GM21360 (cell line): ENCODE data around the gene ATP8B4.
A peak's percentile ranks its signal among the peaks of the same experiment; 100 is the strongest.
"Not testable (repeated sequence)": the region's sequence is repeated elsewhere in the genome, so short reads cannot be mapped to it uniquely, and the experiment has no call there.

Experiments used
- ATAC-seq: cut with Tn5 transposase; IDR thresholded peaks from one replicate; pipeline ENCODE4 v1.9.1; 2021; ENCODE audit warnings: mild to moderate bottlenecking, moderate library complexity; ENCODE audit not compliant: unreplicated experiment

ATP8B4 gene

GRCh38 chr15:50141856-50142255 is 22.8 kb upstream of the ATP8B4 start:
- no peak for ATAC-seq

- ATAC-seq, result no peak
These were observed 21.9 kb upstream of the ATP8B4 start for GRCh38 chr15:50140983-50141382.

GRCh38 chr15:50140098-50140497 is 21.1 kb upstream of the ATP8B4 start:
- ATAC-seq, result no peak

- ATAC-seq, result no peak
These were observed 19.4 kb upstream of the ATP8B4 start for GRCh38 chr15:50138391-50138790.

GRCh38 chr15:50137893-50138292 is 18.9 kb upstream of the ATP8B4 start:
- ATAC-seq, result no peak

GRCh38 chr15:50137330-50137761 is 18.3 kb upstream of the ATP8B4 start:
- ATAC-seq, result no peak

GRCh38 chr15:50135031-50135551 is 16.1 kb upstream of the ATP8B4 start:
- ATAC-seq, result no peak

GRCh38 chr15:50134524-50135024 is 15.5 kb upstream of the ATP8B4 start:
- peak; percentile 70 for ATAC-seq

- not testable (repeated sequence) for ATAC-seq
These were observed 13.4 kb upstream of the ATP8B4 start for GRCh38 chr15:50132251-50132984.

GRCh38 chr15:50131617-50132016 is 12.6 kb upstream of the ATP8B4 start:
- no peak for ATAC-seq

- ATAC-seq, result no peak
These were observed 9.2 kb upstream of the ATP8B4 start for GRCh38 chr15:50128266-50128665.

GRCh38 chr15:50127255-50127777 is 8.3 kb upstream of the ATP8B4 start:
- ATAC-seq, result no peak

GRCh38 chr15:50126072-50126471 is 7.0 kb upstream of the ATP8B4 start:
- no peak for ATAC-seq

- ATAC-seq, result no peak
These were observed 5.6 kb upstream of the ATP8B4 start for GRCh38 chr15:50124631-50125030.

GRCh38 chr15:50123861-50124557 is 5.0 kb upstream of the ATP8B4 start:
- no peak for ATAC-seq

- no peak for ATAC-seq
These were observed 1.7 kb upstream of the ATP8B4 start for GRCh38 chr15:50120729-50121128.

- no peak for ATAC-seq
These were observed 1.5 kb downstream of the ATP8B4 start for GRCh38 chr15:50117431-50118027.

- ATAC-seq, result peak; percentile 49
These were observed 2.6 kb downstream of the ATP8B4 start for GRCh38 chr15:50116477-50116876.

GRCh38 chr15:50113992-50114780 is 4.8 kb downstream of the ATP8B4 start:
- no peak for ATAC-seq

- ATAC-seq, result no peak
These were observed 5.9 kb downstream of the ATP8B4 start for GRCh38 chr15:50113187-50113505.
